ENCODE measurements around the gene FMO3. TPM values are rescaled to one million over a fixed set of nuclear protein-coding genes. Genes with fewer than 3 reads are reported as not detected.

The FMO3 gene
- total RNA-seq, 1 donor from 2014 or later = 1.2 TPM

GRCh38 chr1:171142416-171143385 lies 52.0 kb downstream of the FMO3 start:
- no peak for DNase-seq (ENCODE audit: low spot score)
- intact Hi-C loops (cut with DNase I) = loop anchor here (1.0 to 5.0 kb wide), 2 partner anchors 42 to 60 kb away; no protein-coding TSS in a partner anchor

GRCh38 chr1:171150156-171150555 lies 59.5 kb downstream of the FMO3 start:
- DNase-seq (ENCODE audit: low spot score) = no peak
- intact Hi-C loops (cut with DNase I) = no loop called here

GRCh38 chr1:171152549-171152948 lies 61.8 kb downstream of the FMO3 start:
- DNase-seq (ENCODE audit: low spot score) = no peak
- intact Hi-C loops (cut with DNase I) = no loop called here

GRCh38 chr1:171155484-171155883 lies 64.8 kb downstream of the FMO3 start:
- DNase-seq (ENCODE audit: low spot score) = no peak
- intact Hi-C loops (cut with DNase I) = no loop called here

- no peak for DNase-seq (ENCODE audit: low spot score)
- intact Hi-C loops (cut with DNase I) = no loop called here
These were observed 67.4 kb downstream of the FMO3 start for GRCh38 chr1:171158096-171158495.

- intact Hi-C loops (cut with DNase I) = no loop called here
- no peak for DNase-seq (ENCODE audit: low spot score)
These were observed 67.8 kb downstream of the FMO3 start for GRCh38 chr1:171158551-171158950.

GRCh38 chr1:171159148-171159547 lies 68.4 kb downstream of the FMO3 start:
- DNase-seq (ENCODE audit: low spot score) = no peak
- intact Hi-C loops (cut with DNase I) = no loop called here

GRCh38 chr1:171160211-171160610 lies 69.5 kb downstream of the FMO3 start:
- DNase-seq (ENCODE audit: low spot score) = no peak
- intact Hi-C loops (cut with DNase I) = no loop called here

GRCh38 chr1:171160639-171161354 lies 70.1 kb downstream of the FMO3 start:
- intact Hi-C loops (cut with DNase I) = no loop called here
- DNase-seq (ENCODE audit: low spot score) = no peak

GRCh38 chr1:171161431-171161830 lies 70.7 kb downstream of the FMO3 start:
- intact Hi-C loops (cut with DNase I) = no loop called here
- DNase-seq (ENCODE audit: low spot score) = no peak

- DNase-seq (ENCODE audit: low spot score) = no peak
- intact Hi-C loops (cut with DNase I) = no loop called here
These were observed 75.7 kb downstream of the FMO3 start for GRCh38 chr1:171166361-171166760.

Small RNAs within 50 kb of the gene (microRNA-seq; reads per million reads assigned to microRNA genes)
- gene MIR1295A = not detected
- not detected for gene MIR1295B

Other genes with a start within 250 kb of the FMO3 start
- gene MROH9, start 155.4 kb upstream of the FMO3 start, total RNA-seq = not detected
- 19.8 TPM for gene FMO2, start 94.4 kb downstream of the FMO3 start, total RNA-seq
- gene FMO1, start 157.6 kb downstream of the FMO3 start, total RNA-seq = 1.3 TPM
- 5.3 TPM for gene FMO4, start 223.3 kb downstream of the FMO3 start, total RNA-seq

Measured in cardiac septum (tissue), 1 donor.